ENCODE measurements around the gene JAK2. TPM values are rescaled to one million over a fixed set of nuclear protein-coding genes. Genes with fewer than 3 reads are reported as not detected.

Gene JAK2
- total and polyA plus RNA-seq, 2 donors from 2014 or later = 4.5 to 23.3 TPM

GRCh38 chr9:4982721-4983482 lies 2.2 kb upstream of the JAK2 start:
- DNase-seq = no peak
- no peak for TF ChIP-seq CTCF (IDR thresholded peaks at IDR 0.05; ENCODE audit: borderline replicate concordance, extremely low read depth, insufficient read depth)
- no peaks in the 10 kb centered on the region for H3K36me3 ChIP-seq (ENCODE audit: control insufficient read depth in 2 of 3, insufficient read depth in 3 of 3, low read length in 3 of 3)
- H3K9ac ChIP-seq (ENCODE audit: low read length in 3 of 3) = no peak overlapping the region
- FAIRE-seq = no peak
- intact Hi-C loops (cut with DNase I) = no loop called here
- no peaks in the 10 kb centered on the region for H3K27me3 ChIP-seq (ENCODE audit: control insufficient read depth, insufficient read depth, low read length)
- no peak overlapping the region for H3K4me3 ChIP-seq (ENCODE audit: low read length in 3 of 3)
- peaks cover 9 to 11% (median 10%) of the 10 kb centered on the region in 3 donors for H3K4me1 ChIP-seq (ENCODE audit: control insufficient read depth in 2 of 3, insufficient read depth in 2 of 3, low read depth in 1 of 3, low read length in 3 of 3)
- no peak overlapping the region for H3K27ac ChIP-seq (ENCODE audit: low read depth in 2 of 2, low read length in 2 of 2)
- no peaks in the 10 kb centered on the region for H3K9me3 ChIP-seq (ENCODE audit: control insufficient read depth in 2 of 3, insufficient read depth in 1 of 3, low read length in 3 of 3)

- TF ChIP-seq CTCF (IDR thresholded peaks at IDR 0.05; ENCODE audit: borderline replicate concordance, extremely low read depth, insufficient read depth) = no peak
- Histone ChIP-seq H3K9ac (ENCODE audit: low read length in 3 of 3) (peak overlapping the region; percentile 34 to 92 (median 86)), H3K4me1 (ENCODE audit: control insufficient read depth in 2 of 3, insufficient read depth in 2 of 3, low read depth in 1 of 3, low read length in 3 of 3) (peaks cover 9 to 12% (median 11%) of the 10 kb centered on the region in 3 donors), H3K9me3 (ENCODE audit: control insufficient read depth in 2 of 3, insufficient read depth in 1 of 3, low read length in 3 of 3) (no peaks in the 10 kb centered on the region), H3K4me3 (ENCODE audit: low read length in 3 of 3) (peak overlapping the region; percentile 72 to 82 (median 78)), H3K27ac (ENCODE audit: low read depth in 2 of 2, low read length in 2 of 2) (peak overlapping the region; percentile 95), H3K27me3 (ENCODE audit: control insufficient read depth, insufficient read depth, low read length) (no peaks in the 10 kb centered on the region), H3K36me3 (ENCODE audit: control insufficient read depth in 2 of 3, insufficient read depth in 3 of 3, low read length in 3 of 3) (no peaks in the 10 kb centered on the region)
- intact Hi-C loops (cut with DNase I) = no loop called here
- FAIRE-seq (no peak), DNase-seq (peak in 2 of 5 donors; percentile 22 to 29)
These were observed 1.4 kb upstream of the JAK2 start for GRCh38 chr9:4983601-4984165.

- Histone ChIP-seq H3K9me3 (ENCODE audit: control insufficient read depth in 2 of 3, insufficient read depth in 1 of 3, low read length in 3 of 3) (no peaks in the 10 kb centered on the region), H3K36me3 (ENCODE audit: control insufficient read depth in 2 of 3, insufficient read depth in 3 of 3, low read length in 3 of 3) (no peaks in the 10 kb centered on the region), H3K27ac (ENCODE audit: low read depth in 2 of 2, low read length in 2 of 2) (peak overlapping the region; percentile 95), H3K9ac (ENCODE audit: low read length in 3 of 3) (peak overlapping the region; percentile 34 to 92 (median 86)), H3K4me1 (ENCODE audit: control insufficient read depth in 2 of 3, insufficient read depth in 2 of 3, low read depth in 1 of 3, low read length in 3 of 3) (peaks cover 11 to 12% (median 12%) of the 10 kb centered on the region in 3 donors), H3K27me3 (ENCODE audit: control insufficient read depth, insufficient read depth, low read length) (no peaks in the 10 kb centered on the region), H3K4me3 (ENCODE audit: low read length in 3 of 3) (peak overlapping the region; percentile 72 to 82 (median 78))
- FAIRE-seq (no peak), DNase-seq (no peak)
- no peak for TF ChIP-seq CTCF (IDR thresholded peaks at IDR 0.05; ENCODE audit: borderline replicate concordance, extremely low read depth, insufficient read depth)
- intact Hi-C loops (cut with DNase I) = no loop called here
These were observed 876 bp upstream of the JAK2 start for GRCh38 chr9:4984171-4984620.
